Tibial artery (tissue), 4 donors: ENCODE data around the gene PDZRN4.

Source experiments
- DNase-seq, 2 donors: peaks; one replicate each; pipeline ENCODE4 v3.0.0-alpha.2; 2019
- H3K27ac ChIP-seq, 2 donors: fragments of 200-600 bp; sonication (generic) in 1 of 2; 1 replicate in 1 of 2; 2 replicates in 1 of 2; pipeline ENCODE4 v1.5.1; 2018 to 2019; ENCODE audit warnings: mild to moderate bottlenecking in 1 of 2
- H3K27me3 ChIP-seq, 2 donors: fragments of 200-600 bp; sonication (generic) in 1 of 2; one replicate each; pipeline versions ENCODE4 v1.5.1 to v1.6.0; 2016 to 2019
- H3K36me3 ChIP-seq, 3 donors: fragments of 200-600 bp; sonication (generic) in 2 of 3; one replicate each; pipeline ENCODE4 v1.5.1; 2016 to 2019; ENCODE audit warnings: mild to moderate bottlenecking in 2 of 3
- H3K4me1 ChIP-seq, 4 donors: fragments of 200-600 bp; sonication (generic) in 2 of 4; 1 replicate in 3 of 4; 2 replicates in 1 of 4; pipeline ENCODE4 v1.5.1; 2016 to 2019
- H3K4me3 ChIP-seq, 2 donors: fragments of 200-600 bp; sonication (generic) in 1 of 2; 1 replicate in 1 of 2; 2 replicates in 1 of 2; pipeline ENCODE4 v1.5.1; 2018 to 2019; ENCODE audit warnings: mild to moderate bottlenecking in 2 of 2
- H3K9me3 ChIP-seq, 3 donors: fragments of 200-600 bp; sonication (generic) in 1 of 3; one replicate each; pipeline ENCODE4 v1.5.1; 2016 to 2019
- CTCF ChIP-seq, 2 experiments: fragments of 200-600 bp in 1 of 2; fragments of 450-650 bp in 1 of 2; IDR thresholded peaks; one replicate each; pipeline ENCODE4 v1.5.1; 2017 to 2019; ENCODE audit warnings: antibody characterized with exemption in 2 of 2, mild to moderate bottlenecking in 1 of 2, moderate library complexity in 1 of 2
- intact Hi-C: fragments of 100-400 bp; cut with DNase I; formaldehyde crosslinking; loops from one replicate; pipeline ENCODE4 v1.15.0; 2023; ENCODE audit warnings: low total_unique reads

Gene PDZRN4

GRCh38 chr12:41527062-41527461 is 338.9 kb downstream of the PDZRN4 start:
- H3K27ac ChIP-seq, result no peak overlapping the region
- no peaks in the 10 kb centered on the region for H3K27me3 ChIP-seq
- no peak for TF ChIP-seq CTCF (IDR thresholded peaks at IDR 0.05)
- intact Hi-C loops, result no loop called here
- H3K9me3 ChIP-seq, result no peaks in the 10 kb centered on the region
- no peak for DNase-seq
- no peak overlapping the region for H3K4me3 ChIP-seq
- no peaks in the 10 kb centered on the region for H3K36me3 ChIP-seq
- peaks cover 0 to 6% (median 0%) of the 10 kb centered on the region in 4 donors for H3K4me1 ChIP-seq

- Histone ChIP-seq H3K4me1 (peaks cover 0 to 3% (median 0%) of the 10 kb centered on the region in 4 donors), H3K27me3 (no peaks in the 10 kb centered on the region), H3K4me3 (no peak overlapping the region), H3K9me3 (no peaks in the 10 kb centered on the region), H3K36me3 (no peaks in the 10 kb centered on the region), H3K27ac (no peak overlapping the region)
- DNase-seq, result no peak
- intact Hi-C loops, result no loop called here
- no peak for TF ChIP-seq CTCF (IDR thresholded peaks at IDR 0.05)
These were observed 339.5 kb downstream of the PDZRN4 start for GRCh38 chr12:41527534-41528116.

GRCh38 chr12:41528874-41529273 is 340.8 kb downstream of the PDZRN4 start:
- intact Hi-C loops, result no loop called here
- Histone ChIP-seq H3K4me3 (no peak overlapping the region), H3K9me3 (no peaks in the 10 kb centered on the region), H3K36me3 (no peaks in the 10 kb centered on the region), H3K27me3 (no peaks in the 10 kb centered on the region), H3K27ac (no peak overlapping the region), H3K4me1 (peaks cover 0 to 3% (median 0%) of the 10 kb centered on the region in 4 donors)
- DNase-seq, result no peak
- TF ChIP-seq CTCF (IDR thresholded peaks at IDR 0.05), result no peak

GRCh38 chr12:41530441-41530840 is 342.3 kb downstream of the PDZRN4 start:
- Histone ChIP-seq H3K36me3 (no peaks in the 10 kb centered on the region), H3K27me3 (no peaks in the 10 kb centered on the region), H3K4me3 (no peak overlapping the region), H3K9me3 (no peaks in the 10 kb centered on the region), H3K4me1 (peaks cover 0 to 3% (median 0%) of the 10 kb centered on the region in 4 donors), H3K27ac (no peak overlapping the region)
- no peak for DNase-seq
- TF ChIP-seq CTCF (IDR thresholded peaks at IDR 0.05), result no peak
- intact Hi-C loops, result no loop called here

- H3K9me3 ChIP-seq, result no peaks in the 10 kb centered on the region
- H3K27ac ChIP-seq, result peak overlapping the region in 1 of 2 donors; percentile 22
- H3K27me3 ChIP-seq, result no peaks in the 10 kb centered on the region
- DNase-seq, result peak; percentile 49 to 79
- intact Hi-C loops, result no loop called here
- H3K4me1 ChIP-seq, result peaks cover 0 to 3% (median 0%) of the 10 kb centered on the region in 4 donors
- TF ChIP-seq CTCF (IDR thresholded peaks at IDR 0.05), result no peak
- H3K4me3 ChIP-seq, result no peak overlapping the region
- no peaks in the 10 kb centered on the region for H3K36me3 ChIP-seq
These were observed 343.2 kb downstream of the PDZRN4 start for GRCh38 chr12:41531147-41531829.
